HL-60/S4 treated with retinoic acid at 250 ng/mL for 4 days and 3 days (cell line): ENCODE measurements around the gene LCN10.

Experiments
- in situ Hi-C: fragments of 300-500 bp; cut with MboI; formaldehyde crosslinking; loops from 2 replicates; pipeline ENCODE4 v1.7.0; 2022; ENCODE audit warnings: low sequenced_read_pairs

LCN10 gene

DNA sequence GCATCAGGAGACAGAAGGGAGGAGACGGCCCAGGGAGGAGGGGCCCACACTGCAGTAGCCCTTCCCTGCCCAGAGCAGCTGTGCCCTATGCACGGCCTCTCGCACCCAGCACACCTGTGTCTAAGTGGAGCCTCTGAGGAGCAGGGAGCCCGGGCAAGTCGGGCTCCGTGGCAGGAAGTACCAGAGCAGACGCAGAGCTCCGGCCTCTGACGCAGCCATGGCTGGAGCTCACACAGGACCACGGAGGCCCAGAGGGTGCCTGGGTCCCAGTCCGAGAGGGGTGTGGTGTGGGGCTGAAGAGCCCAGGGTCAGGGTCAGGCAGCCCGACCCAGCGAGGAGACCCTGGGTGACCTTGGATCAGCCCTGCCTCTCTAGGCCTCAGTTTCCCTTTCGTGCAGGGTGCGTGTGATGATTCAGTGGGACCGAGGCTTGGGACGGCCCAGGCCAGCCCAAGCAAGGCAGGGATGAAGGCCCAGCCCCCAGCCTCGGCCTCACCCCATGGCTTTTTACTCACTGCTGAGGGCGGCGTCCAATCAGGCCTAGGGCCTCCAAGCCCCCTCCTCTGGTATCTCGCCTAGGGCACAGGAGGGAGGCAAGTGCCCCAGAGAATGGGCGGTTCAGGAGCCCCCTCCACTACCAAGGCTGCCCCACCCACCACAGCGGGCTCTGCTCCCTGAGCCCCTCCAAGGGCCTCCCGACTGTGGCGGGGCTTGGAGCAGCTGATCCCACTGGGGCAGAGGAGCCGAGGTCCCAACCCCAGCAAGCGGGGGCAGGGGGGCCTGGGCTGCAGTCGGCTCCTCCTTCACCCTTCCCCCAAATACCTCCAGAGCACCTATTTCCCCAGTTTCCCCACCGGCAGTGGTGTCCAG lies 51.2 kb downstream of the LCN10 start:
- in situ Hi-C loops, result no loop called here

DNA sequence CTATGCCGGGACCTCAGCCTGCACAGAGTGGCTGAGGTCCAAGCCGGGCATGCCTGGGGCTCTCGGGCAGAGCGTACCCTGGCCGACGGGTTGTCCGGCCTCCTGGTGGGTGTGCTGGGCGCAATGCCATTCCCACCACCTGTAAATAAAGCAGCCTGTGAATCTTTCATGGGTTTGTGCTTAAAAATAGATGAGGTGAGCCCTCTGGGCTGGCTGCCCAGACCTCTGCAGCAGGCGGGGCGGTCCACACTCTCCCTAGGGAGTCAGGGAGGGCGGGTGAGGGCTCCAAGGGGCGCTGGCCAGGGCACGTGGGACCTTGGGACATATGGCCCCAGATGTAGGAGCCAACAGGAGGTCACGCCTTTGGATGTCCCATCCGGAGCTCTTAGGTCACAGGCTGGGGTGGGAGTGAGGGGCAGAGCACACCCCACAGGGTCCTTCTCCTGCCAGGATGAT lies 51.9 kb downstream of the LCN10 start:
- in situ Hi-C loops, result no loop called here

DNA sequence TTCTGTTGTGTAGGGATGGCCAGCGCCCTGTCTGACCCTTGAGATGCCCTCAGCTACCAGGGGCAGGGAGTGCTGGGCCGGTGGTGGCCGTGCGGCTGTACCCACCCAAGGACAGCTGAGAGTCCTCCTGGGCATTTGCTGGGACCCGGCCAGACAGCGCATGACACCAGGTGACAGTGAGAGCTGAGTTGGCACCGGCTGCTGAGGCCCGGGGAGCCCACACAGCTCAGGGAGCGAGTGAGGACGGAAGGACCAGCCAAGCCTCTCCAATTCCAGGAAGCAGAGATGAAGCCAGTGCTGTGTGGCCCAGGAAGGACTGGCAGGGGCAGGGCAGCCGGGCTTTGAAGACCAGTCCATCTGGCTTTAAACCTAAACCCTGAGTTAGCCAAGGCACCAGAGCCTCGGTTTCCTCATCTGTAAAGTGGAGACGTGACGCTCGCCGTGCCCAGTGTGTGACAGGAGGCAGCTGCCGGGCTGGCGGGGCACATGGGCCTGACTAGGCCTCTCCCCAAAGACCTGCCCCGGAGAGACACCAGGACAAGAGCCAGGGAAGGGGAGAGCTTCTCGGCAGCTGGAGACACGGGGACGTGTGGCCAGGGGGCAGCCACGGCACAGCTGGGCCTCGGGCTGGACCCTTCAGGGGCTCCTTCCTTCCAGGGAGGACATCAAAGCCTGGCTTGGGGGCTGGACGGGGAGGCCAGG lies 52.5 kb downstream of the LCN10 start:
- in situ Hi-C loops, result no loop called here

DNA sequence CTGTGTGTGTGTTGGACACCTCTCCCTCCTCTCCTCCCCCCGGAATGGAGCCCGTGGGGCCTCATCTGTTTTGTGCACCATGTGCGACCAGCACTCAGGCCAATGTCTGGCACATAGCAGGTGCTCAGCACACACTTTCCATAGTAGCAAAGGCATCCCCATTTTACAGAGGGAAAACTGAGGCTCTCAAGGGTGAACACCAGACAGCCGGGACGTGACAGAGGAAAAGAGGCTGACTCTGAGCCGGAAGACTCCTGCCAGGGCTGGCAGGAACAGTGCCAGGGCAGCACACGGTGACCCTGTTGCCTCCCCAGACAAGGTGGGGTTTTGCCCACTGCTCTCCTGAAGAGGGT lies 53.7 kb downstream of the LCN10 start:
- in situ Hi-C loops, result no loop called here

DNA sequence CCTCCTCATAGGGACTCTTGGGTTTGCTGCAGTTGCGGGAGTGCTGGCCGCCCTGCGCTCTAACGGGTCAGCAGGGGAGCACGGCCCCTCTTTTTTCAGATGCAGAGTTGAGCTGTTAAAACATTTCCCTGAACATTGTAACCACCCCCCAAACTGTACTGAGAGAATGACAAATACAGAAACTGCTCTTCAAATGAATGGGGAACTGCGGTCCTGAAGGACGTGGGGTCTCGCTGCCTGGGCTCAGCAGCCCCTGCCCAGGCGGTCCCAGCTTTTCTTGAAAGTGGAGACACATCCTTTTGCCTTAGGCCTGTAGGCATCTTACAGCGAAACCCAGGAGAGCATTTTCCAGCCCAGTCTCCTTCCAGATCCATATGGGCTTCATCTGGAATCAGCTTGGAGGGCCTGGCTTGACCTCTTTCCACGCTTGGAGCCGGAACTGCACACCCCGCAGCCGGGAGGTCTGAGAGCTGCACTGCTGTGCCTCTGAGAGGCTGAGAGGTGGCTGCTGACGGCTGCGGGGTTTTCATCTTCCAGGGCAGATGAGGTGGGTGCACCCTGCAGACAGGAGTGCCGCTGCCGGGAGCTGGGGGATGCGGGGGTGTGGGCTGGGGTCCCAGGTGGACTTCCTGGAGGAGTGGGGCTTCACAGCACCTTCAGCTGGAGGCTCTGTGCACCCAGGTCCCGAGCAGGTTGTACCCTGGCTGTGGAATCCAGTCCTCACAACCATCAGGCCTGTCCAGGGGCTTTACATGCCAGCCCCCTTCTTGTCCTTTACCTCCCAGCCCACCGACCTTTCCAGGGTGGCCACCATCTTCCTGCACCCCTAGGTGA lies 54.2 kb downstream of the LCN10 start:
- in situ Hi-C loops, result no loop called here
